ENCODE measurements around the gene TLE4.

GRCh38 chr9:79667120-79667519 is 95.4 kb downstream of the TLE4 start:
- TF ChIP-seq CTCF (conservative IDR thresholded peaks at IDR 0.05) (no peak), ZFX (IDR thresholded peaks at IDR 0.05) (no peak)

Data from C4-2B (cell line).